Measurements from ENCODE around the gene ITGA5. TPM values are rescaled to one million over a fixed set of nuclear protein-coding genes. Genes with fewer than 3 reads are reported as not detected.

ITGA5 gene
- total RNA-seq, 1 donor from 2014 or later, result 78.8 TPM

DNA sequence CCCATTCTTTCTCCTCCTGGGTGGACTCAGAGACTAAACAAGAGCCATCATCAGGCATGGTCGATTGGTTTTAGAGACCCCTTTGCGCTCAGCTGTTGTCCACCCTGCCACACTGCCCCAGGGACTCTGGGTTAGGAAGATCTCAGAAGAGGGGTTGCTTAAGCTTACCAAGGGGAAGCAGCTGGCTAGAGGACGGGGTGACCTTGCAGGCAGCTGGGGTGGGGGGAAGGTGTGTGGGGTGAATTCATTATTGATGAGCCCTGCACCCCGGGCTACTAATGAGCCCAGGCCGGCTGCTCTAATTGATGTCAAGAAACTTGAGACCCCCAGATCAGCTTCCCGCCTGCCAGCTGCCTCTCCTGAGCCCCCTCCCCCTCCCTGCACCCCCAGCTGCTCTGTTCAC lies 25.9 kb downstream of the ITGA5 start:
- Histone ChIP-seq H3K9ac (ENCODE audit: low read depth in 1 of 3, low read length in 3 of 3) (no peak overlapping the region), H3K9me3 (ENCODE audit: control insufficient read depth in 3 of 3, low read length in 3 of 3) (no peaks in the 10 kb centered on the region), H3K4me3 (ENCODE audit: low read length in 3 of 3) (no peak overlapping the region), H3K36me3 (ENCODE audit: control insufficient read depth in 3 of 3, insufficient read depth in 3 of 3, low read length in 3 of 3) (peaks cover 20 to 31% (median 26%) of the 10 kb centered on the region in 3 donors), H3K27ac (ENCODE audit: low read depth, low read length) (no peak overlapping the region), H3K4me1 (ENCODE audit: control insufficient read depth in 3 of 3, insufficient read depth in 3 of 3, low read length in 3 of 3) (peaks cover 4 to 16% (median 7%) of the 10 kb centered on the region in 3 donors), H3K27me3 (ENCODE audit: control insufficient read depth in 3 of 3, insufficient read depth in 3 of 3, low read length in 3 of 3) (no peaks in the 10 kb centered on the region)

DNA sequence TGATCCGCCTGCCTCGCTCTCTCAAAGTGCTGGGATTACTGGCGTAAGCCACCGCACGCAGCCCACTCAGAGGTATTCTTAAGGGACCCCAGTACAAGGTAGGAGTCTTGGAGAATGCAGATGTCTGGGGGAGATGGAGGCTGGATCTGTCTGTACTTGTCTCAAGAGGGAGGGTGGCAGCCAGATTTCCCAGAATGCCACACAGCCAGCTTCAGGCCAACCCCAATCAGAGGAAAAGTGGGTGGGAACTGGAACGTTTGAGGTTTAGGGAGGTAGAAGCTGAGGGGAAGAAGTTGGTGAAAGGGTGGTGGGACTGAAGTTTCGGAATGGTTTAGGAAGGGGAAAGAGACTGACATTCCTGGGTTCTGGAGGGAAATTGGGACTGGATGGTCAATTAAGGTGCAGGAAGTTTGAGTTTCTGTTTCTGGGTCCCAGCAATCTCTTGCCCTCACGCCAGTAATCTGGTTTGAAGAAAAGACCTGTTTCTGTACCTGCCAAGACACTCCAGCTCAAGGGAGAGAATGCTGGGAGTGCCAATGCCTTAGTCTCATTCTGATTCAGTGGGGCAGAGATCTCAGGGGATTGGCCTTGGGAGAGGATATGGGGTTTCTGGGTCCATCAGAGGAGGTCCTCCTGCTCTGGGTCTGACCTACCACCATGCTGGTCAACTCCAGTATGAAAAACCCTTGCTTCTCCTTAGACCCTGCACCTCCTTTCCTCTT lies 26.4 kb downstream of the ITGA5 start:
- Histone ChIP-seq H3K27ac (ENCODE audit: low read depth, low read length) (no peak overlapping the region), H3K4me1 (ENCODE audit: control insufficient read depth in 3 of 3, insufficient read depth in 3 of 3, low read length in 3 of 3) (peaks cover 4 to 22% (median 10%) of the 10 kb centered on the region in 3 donors)

DNA sequence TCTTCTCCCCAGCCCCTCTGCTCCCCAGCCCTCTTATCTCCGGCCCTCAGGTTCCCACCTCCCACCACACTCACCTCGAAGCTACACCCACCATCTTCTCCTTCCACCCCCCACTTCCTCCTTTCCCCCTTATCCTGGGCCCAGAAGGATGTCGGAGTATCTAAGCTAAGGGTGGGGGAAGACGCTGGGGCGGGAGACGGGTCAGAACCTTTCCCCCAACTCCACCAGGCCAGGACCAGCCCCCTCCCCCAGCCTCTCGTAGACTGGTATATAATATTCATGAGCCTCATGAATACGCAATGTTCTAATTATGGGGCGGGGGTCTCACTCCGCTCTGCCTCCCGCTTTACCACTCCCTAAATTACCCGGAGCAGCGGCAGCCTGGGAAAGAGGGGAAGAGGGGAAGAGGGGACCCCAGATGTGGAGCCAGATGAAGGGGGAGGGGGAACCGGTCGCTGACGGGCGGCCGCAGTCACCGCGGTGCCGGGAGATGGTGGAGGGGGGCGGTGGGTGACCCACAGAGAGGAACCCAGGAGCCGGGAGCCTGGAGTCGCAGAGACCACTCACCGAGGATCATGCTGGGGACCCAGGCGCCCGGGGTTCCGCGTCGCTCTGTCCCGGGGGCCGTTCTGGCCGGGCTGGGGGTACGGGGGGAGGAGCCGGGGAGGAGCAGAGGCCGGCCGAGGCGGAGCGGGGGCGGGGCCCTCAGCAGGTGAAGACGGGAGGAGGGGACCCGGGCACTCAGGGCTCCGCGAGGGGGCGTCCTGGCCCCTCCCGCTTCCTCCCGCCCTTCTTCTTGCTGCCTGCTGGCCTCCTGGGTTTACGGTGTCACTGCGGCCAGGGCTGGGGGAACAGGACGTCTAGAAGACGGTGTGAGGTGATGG lies 28.2 kb downstream of the ITGA5 start:
- no peak overlapping the region for H3K9ac ChIP-seq (ENCODE audit: low read depth in 1 of 3, low read length in 3 of 3)
- H3K4me3 ChIP-seq (ENCODE audit: low read length in 3 of 3), result no peak overlapping the region
- no peaks in the 10 kb centered on the region for H3K27me3 ChIP-seq (ENCODE audit: control insufficient read depth in 3 of 3, insufficient read depth in 3 of 3, low read length in 3 of 3)
- H3K27ac ChIP-seq (ENCODE audit: low read depth, low read length), result no peak overlapping the region
- H3K9me3 ChIP-seq (ENCODE audit: control insufficient read depth in 3 of 3, low read length in 3 of 3), result no peaks in the 10 kb centered on the region
- peaks cover 0 to 12% (median 6%) of the 10 kb centered on the region in 3 donors for H3K36me3 ChIP-seq (ENCODE audit: control insufficient read depth in 3 of 3, insufficient read depth in 3 of 3, low read length in 3 of 3)
- peaks cover 18 to 36% (median 28%) of the 10 kb centered on the region in 3 donors for H3K4me1 ChIP-seq (ENCODE audit: control insufficient read depth in 3 of 3, insufficient read depth in 3 of 3, low read length in 3 of 3)

More for the DNA sequence above, 26.4 kb downstream of the ITGA5 start:
- no peaks in the 10 kb centered on the region for H3K27me3 ChIP-seq (ENCODE audit: control insufficient read depth in 3 of 3, insufficient read depth in 3 of 3, low read length in 3 of 3)
- peaks cover 14 to 26% (median 21%) of the 10 kb centered on the region in 3 donors for H3K36me3 ChIP-seq (ENCODE audit: control insufficient read depth in 3 of 3, insufficient read depth in 3 of 3, low read length in 3 of 3)
- H3K4me3 ChIP-seq (ENCODE audit: low read length in 3 of 3), result no peak overlapping the region
- no peaks in the 10 kb centered on the region for H3K9me3 ChIP-seq (ENCODE audit: control insufficient read depth in 3 of 3, low read length in 3 of 3)
- no peak overlapping the region for H3K9ac ChIP-seq (ENCODE audit: low read depth in 1 of 3, low read length in 3 of 3)

DNA sequence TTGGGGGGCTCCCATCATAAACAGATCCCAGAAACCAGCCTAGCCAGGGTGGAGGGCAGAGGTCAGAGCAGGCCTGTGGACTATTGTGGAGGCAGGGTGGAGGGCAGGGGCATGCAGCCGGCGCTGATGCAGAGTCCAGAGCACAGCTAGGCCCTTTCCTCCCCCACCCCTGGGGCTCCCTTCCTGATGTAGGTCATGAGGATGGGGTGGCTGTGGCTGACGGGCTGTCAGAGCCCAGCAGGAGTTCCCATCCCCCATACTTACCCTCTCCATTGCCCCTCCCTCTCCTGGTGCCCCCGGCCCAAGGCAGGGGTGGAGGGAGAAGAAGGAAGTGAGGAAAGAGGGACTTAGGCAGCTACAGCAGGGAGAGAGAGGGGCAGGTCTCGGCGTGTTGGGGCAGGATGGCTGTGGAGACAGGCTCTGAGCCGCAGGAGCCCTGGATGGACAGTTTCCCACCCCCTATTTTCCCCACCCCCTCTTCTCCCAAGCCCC lies 28.8 kb downstream of the ITGA5 start:
- no peaks in the 10 kb centered on the region for H3K27me3 ChIP-seq (ENCODE audit: control insufficient read depth in 3 of 3, insufficient read depth in 3 of 3, low read length in 3 of 3)
- no peak overlapping the region for H3K4me3 ChIP-seq (ENCODE audit: low read length in 3 of 3)
- H3K27ac ChIP-seq (ENCODE audit: low read depth, low read length), result no peak overlapping the region
- no peaks in the 10 kb centered on the region for H3K9me3 ChIP-seq (ENCODE audit: control insufficient read depth in 3 of 3, low read length in 3 of 3)
- H3K36me3 ChIP-seq (ENCODE audit: control insufficient read depth in 3 of 3, insufficient read depth in 3 of 3, low read length in 3 of 3), result peaks cover 0 to 7% (median 2%) of the 10 kb centered on the region in 3 donors
- peaks cover 23 to 40% (median 33%) of the 10 kb centered on the region in 3 donors for H3K4me1 ChIP-seq (ENCODE audit: control insufficient read depth in 3 of 3, insufficient read depth in 3 of 3, low read length in 3 of 3)
- H3K9ac ChIP-seq (ENCODE audit: low read depth in 1 of 3, low read length in 3 of 3), result no peak overlapping the region

DNA sequence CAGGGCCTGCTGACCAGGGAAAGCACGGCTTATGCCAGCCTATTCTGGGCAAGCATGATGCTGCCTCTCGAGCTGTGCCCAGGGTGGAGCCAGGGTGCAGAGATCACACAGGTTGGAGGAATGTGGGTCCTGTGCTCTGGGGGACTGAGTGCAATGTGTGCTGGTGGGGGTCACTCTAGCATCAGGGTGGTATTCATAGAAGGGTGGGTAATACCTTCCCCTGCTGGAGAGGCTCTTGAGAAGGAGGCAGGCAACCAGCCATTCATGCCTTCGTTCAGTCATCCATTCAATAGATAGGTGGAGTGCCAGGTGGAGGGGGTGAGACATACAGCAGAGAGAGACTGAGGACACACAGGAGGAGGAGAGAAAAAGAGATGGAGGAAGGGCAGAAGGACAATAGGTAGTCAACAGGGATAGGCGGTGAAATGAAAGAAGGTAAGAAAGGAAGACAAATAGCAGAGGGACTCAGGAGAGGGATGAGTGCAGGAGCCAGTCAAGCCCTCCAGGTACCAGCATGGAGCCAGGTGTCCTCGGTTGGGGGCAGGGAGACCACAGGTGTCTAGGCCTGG lies 29.4 kb downstream of the ITGA5 start:
- H3K27me3 ChIP-seq (ENCODE audit: control insufficient read depth in 3 of 3, insufficient read depth in 3 of 3, low read length in 3 of 3), result no peaks in the 10 kb centered on the region
- H3K4me1 ChIP-seq (ENCODE audit: control insufficient read depth in 3 of 3, insufficient read depth in 3 of 3, low read length in 3 of 3), result peaks cover 28 to 44% (median 38%) of the 10 kb centered on the region in 3 donors
- no peak overlapping the region for H3K4me3 ChIP-seq (ENCODE audit: low read length in 3 of 3)

DNA sequence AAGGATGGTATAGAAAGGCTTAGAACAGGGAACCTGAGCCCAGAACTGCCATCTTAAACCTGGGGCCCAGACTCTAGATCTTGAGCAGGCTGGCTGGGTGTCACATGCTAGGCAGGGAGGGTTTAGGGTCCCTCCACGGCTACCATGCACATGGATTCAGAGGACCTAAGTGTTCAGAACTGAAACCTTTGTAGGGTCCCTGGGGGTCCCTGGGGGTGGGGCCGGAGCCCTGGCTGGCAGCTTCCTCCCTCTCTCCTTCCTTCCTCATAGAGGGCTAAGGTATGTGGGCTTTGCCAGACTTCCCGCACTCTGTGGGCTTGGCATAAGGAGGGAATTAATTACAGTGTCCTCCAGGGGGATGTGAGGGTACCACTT lies 29.9 kb downstream of the ITGA5 start:
- H3K36me3 ChIP-seq (ENCODE audit: control insufficient read depth in 3 of 3, insufficient read depth in 3 of 3, low read length in 3 of 3), result peaks cover 0 to 3% (median 0%) of the 10 kb centered on the region in 3 donors
- H3K27ac ChIP-seq (ENCODE audit: low read depth, low read length), result no peak overlapping the region
- peaks cover 29 to 50% (median 44%) of the 10 kb centered on the region in 3 donors for H3K4me1 ChIP-seq (ENCODE audit: control insufficient read depth in 3 of 3, insufficient read depth in 3 of 3, low read length in 3 of 3)
- no peak overlapping the region for H3K4me3 ChIP-seq (ENCODE audit: low read length in 3 of 3)
- no peak overlapping the region for H3K9ac ChIP-seq (ENCODE audit: low read depth in 1 of 3, low read length in 3 of 3)
- H3K27me3 ChIP-seq (ENCODE audit: control insufficient read depth in 3 of 3, insufficient read depth in 3 of 3, low read length in 3 of 3), result no peaks in the 10 kb centered on the region
- no peaks in the 10 kb centered on the region for H3K9me3 ChIP-seq (ENCODE audit: control insufficient read depth in 3 of 3, low read length in 3 of 3)

More for the DNA sequence above, 29.4 kb downstream of the ITGA5 start:
- H3K9ac ChIP-seq (ENCODE audit: low read depth in 1 of 3, low read length in 3 of 3), result no peak overlapping the region
- no peaks in the 10 kb centered on the region for H3K9me3 ChIP-seq (ENCODE audit: control insufficient read depth in 3 of 3, low read length in 3 of 3)
- no peak overlapping the region for H3K27ac ChIP-seq (ENCODE audit: low read depth, low read length)
- peaks cover 0 to 3% (median 0%) of the 10 kb centered on the region in 3 donors for H3K36me3 ChIP-seq (ENCODE audit: control insufficient read depth in 3 of 3, insufficient read depth in 3 of 3, low read length in 3 of 3)

DNA sequence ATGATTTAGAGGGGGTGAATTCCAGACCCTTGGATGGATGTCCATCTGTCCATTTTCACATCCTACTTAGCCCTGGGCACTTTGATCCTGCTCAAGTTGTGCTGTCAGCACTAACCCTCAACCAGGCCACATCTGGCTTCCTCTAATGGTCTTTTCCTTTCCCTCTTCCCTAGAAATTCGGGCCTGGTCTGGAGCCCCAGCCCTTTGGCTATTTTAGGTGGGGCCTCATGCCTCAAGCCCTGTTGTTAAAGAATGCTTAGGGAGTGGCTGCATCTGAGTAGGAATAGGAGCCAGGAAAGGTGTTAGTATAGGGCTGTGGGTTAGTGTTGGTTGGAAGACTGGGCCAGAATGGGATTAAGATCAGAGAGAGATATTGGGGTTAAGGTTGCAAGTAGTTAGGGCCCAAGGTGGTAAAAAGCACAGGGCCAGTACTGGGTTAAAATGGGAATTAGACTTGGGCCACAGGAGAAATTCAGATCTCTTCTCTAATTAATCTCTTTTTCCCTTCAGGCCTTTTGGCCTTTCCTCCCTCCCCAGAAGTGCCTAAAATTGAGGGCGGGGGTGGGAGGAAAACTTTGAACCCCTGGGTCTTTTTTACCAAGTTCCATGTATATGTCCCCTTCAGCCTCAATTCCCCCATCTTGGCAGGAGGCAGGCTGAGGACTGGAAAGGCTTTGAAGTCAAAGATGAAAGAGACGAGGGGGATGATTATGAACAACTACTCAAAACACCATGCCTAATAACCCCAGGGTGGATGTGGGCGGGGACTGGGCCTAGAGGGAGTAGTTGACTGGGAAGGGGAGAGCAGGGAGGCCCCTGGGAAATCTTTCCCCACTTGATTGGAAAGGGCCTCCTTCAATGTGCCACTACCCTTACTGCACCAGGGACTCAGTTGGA lies 30.6 kb downstream of the ITGA5 start:
- no peaks in the 10 kb centered on the region for H3K27me3 ChIP-seq (ENCODE audit: control insufficient read depth in 3 of 3, insufficient read depth in 3 of 3, low read length in 3 of 3)
- H3K27ac ChIP-seq (ENCODE audit: low read depth, low read length), result no peak overlapping the region
- no peaks in the 10 kb centered on the region for H3K9me3 ChIP-seq (ENCODE audit: control insufficient read depth in 3 of 3, low read length in 3 of 3)
- no peak overlapping the region for H3K4me3 ChIP-seq (ENCODE audit: low read length in 3 of 3)
- no peak overlapping the region for H3K9ac ChIP-seq (ENCODE audit: low read depth in 1 of 3, low read length in 3 of 3)
- H3K4me1 ChIP-seq (ENCODE audit: control insufficient read depth in 3 of 3, insufficient read depth in 3 of 3, low read length in 3 of 3), result peaks cover 29 to 52% (median 49%) of the 10 kb centered on the region in 3 donors
- peaks cover 0 to 3% (median 0%) of the 10 kb centered on the region in 3 donors for H3K36me3 ChIP-seq (ENCODE audit: control insufficient read depth in 3 of 3, insufficient read depth in 3 of 3, low read length in 3 of 3)

DNA sequence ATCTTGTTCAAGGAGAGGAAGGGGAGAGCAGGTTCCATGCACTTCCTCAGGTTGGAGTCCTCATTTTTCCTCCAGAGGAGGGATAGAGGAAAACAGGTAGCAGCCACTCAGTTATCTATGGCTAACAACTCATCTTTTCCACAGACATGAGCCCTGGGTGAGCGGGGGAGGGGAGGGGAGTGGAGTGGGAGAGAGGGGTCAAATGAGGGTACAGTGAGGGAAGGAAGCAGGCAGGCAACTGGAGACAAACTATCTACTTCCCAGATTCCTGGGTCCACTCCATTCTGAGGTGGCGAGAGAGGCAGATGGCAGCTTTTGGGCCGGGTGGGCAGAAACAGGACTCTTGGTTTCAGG lies 32.0 kb downstream of the ITGA5 start:
- no peaks in the 10 kb centered on the region for H3K9me3 ChIP-seq (ENCODE audit: control insufficient read depth in 3 of 3, low read length in 3 of 3)
- peak overlapping the region; percentile 81 for H3K27ac ChIP-seq (ENCODE audit: low read depth, low read length)
- H3K27me3 ChIP-seq (ENCODE audit: control insufficient read depth in 3 of 3, insufficient read depth in 3 of 3, low read length in 3 of 3), result no peaks in the 10 kb centered on the region
- peaks cover 29 to 57% (median 57%) of the 10 kb centered on the region in 3 donors for H3K4me1 ChIP-seq (ENCODE audit: control insufficient read depth in 3 of 3, insufficient read depth in 3 of 3, low read length in 3 of 3)
- no peak overlapping the region for H3K4me3 ChIP-seq (ENCODE audit: low read length in 3 of 3)
- no peak overlapping the region for H3K9ac ChIP-seq (ENCODE audit: low read depth in 1 of 3, low read length in 3 of 3)
- no peaks in the 10 kb centered on the region for H3K36me3 ChIP-seq (ENCODE audit: control insufficient read depth in 3 of 3, insufficient read depth in 3 of 3, low read length in 3 of 3)

Data from skeletal muscle tissue (tissue), 4 donors.